Kasumi-1 (cell line): ENCODE measurements around the gene IGDCC3.

Source experiments
- DNase-seq, 2 experiments: peaks; one replicate each; lab custom pipeline; 2025; lab: John Stamatoyannopoulos, UW

IGDCC3 gene

GRCh38 chr15:65377976-65378366 is at the start of gene IGDCC3:
TSS of gene IGDCC3 (minus strand) at chr15:65378002. CDS start at chr15:65377788, 214 bp downstream.
- DNase-seq: no peak

GRCh38 chr15:65426216-65426853 is 48.5 kb upstream of the IGDCC3 start:
- no peak for DNase-seq

- DNase-seq: no peak
Observed at GRCh38 chr15:65424683-65425082, 46.9 kb upstream of the IGDCC3 start.

GRCh38 chr15:65423976-65424679 is 46.3 kb upstream of the IGDCC3 start:
- DNase-seq: no peak

GRCh38 chr15:65423150-65423975 is 45.6 kb upstream of the IGDCC3 start:
- no peak for DNase-seq

GRCh38 chr15:65421360-65422215 is 43.8 kb upstream of the IGDCC3 start:
- DNase-seq: no peak

GRCh38 chr15:65420975-65421359 is 43.2 kb upstream of the IGDCC3 start:
- DNase-seq: no peak

- no peak for DNase-seq
Observed at GRCh38 chr15:65418596-65418995, 40.8 kb upstream of the IGDCC3 start.

- no peak for DNase-seq
Observed at GRCh38 chr15:65416845-65417416, 39.1 kb upstream of the IGDCC3 start.

GRCh38 chr15:65414841-65415621 is 37.2 kb upstream of the IGDCC3 start:
- no peak for DNase-seq

- DNase-seq: no peak
Observed at GRCh38 chr15:65413760-65414144, 36.0 kb upstream of the IGDCC3 start.

- no peak for DNase-seq
Observed at GRCh38 chr15:65413051-65413759, 35.4 kb upstream of the IGDCC3 start.

- DNase-seq: no peak
Observed at GRCh38 chr15:65412556-65412955, 34.8 kb upstream of the IGDCC3 start.

- no peak for DNase-seq
Observed at GRCh38 chr15:65411465-65412071, 33.8 kb upstream of the IGDCC3 start.

GRCh38 chr15:65410972-65411371 is 33.2 kb upstream of the IGDCC3 start:
- DNase-seq: no peak

- no peak for DNase-seq
Observed at GRCh38 chr15:65410036-65410435, 32.2 kb upstream of the IGDCC3 start.

- no peak for DNase-seq
Observed at GRCh38 chr15:65409036-65409631, 31.3 kb upstream of the IGDCC3 start.

GRCh38 chr15:65408324-65409035 is 30.7 kb upstream of the IGDCC3 start:
- DNase-seq: no peak
